Neutrophil (primary cell): ENCODE results near the gene CA9.
"Not testable (repeated sequence)": the region's sequence is repeated elsewhere in the genome, so short reads cannot be mapped to it uniquely, and the experiment has no call there.

ENCODE experiments used
- H3K27ac ChIP-seq: fragments of 200-600 bp; sonication (generic); 2 replicates; pipeline ENCODE4 v1.5.1; 2016; ENCODE audit warnings: mild to moderate bottlenecking, moderate library complexity
- H3K27me3 ChIP-seq: fragments of 200-600 bp; sonication (generic); 2 replicates; pipeline ENCODE4 v1.6.0; 2016; ENCODE audit warnings: mild to moderate bottlenecking
- H3K36me3 ChIP-seq: fragments of 200-600 bp; sonication (generic); 2 replicates; pipeline ENCODE4 v1.5.1; 2017
- H3K4me1 ChIP-seq, 2 experiments: fragments of 200-600 bp in 1 of 2; sonication (generic) in 1 of 2; 1 replicate in 1 of 2; 2 replicates in 1 of 2; pipeline versions ENCODE4 v1.5.1 to v1.6.1; 2013 to 2016; ENCODE audit warnings: low read depth in 1 of 2, low read length in 1 of 2, mild to moderate bottlenecking in 1 of 2, moderate library complexity in 1 of 2; ENCODE audit not compliant: control insufficient read depth in 1 of 2, insufficient read depth in 1 of 2
- H3K4me3 ChIP-seq, 2 experiments: fragments of 200-600 bp in 1 of 2; sonication (generic) in 1 of 2; 1 replicate in 1 of 2; 2 replicates in 1 of 2; pipeline ENCODE4 v1.5.1; 2013 to 2016; ENCODE audit warnings: low read depth in 1 of 2, low read length in 1 of 2, mild to moderate bottlenecking in 1 of 2, moderate library complexity in 1 of 2
- H3K9me3 ChIP-seq: fragments of 200-600 bp; sonication (generic); 2 replicates; pipeline ENCODE4 v1.5.1; 2016
- TF ChIP-seq, protein P1 (sequence below): fragments of 200-600 bp; sonication (generic); IDR thresholded peaks from 2 replicates; pipeline ENCODE4 v1.5.1; 2016; ENCODE audit warnings: antibody characterized with exemption

The CA9 gene

GRCh38 chr9:35643046-35643445 is 30.7 kb upstream of the CA9 start:
- Histone ChIP-seq H3K4me3 (no peak overlapping the region), H3K36me3 (no peaks in the 10 kb centered on the region), H3K27ac (no peak overlapping the region), H3K4me1 (peaks cover 20 to 39% of the 10 kb centered on the region in 2 experiments), H3K27me3 (no peaks in the 10 kb centered on the region), H3K9me3 (no peaks in the 10 kb centered on the region)
- TF ChIP-seq, protein P1, sequence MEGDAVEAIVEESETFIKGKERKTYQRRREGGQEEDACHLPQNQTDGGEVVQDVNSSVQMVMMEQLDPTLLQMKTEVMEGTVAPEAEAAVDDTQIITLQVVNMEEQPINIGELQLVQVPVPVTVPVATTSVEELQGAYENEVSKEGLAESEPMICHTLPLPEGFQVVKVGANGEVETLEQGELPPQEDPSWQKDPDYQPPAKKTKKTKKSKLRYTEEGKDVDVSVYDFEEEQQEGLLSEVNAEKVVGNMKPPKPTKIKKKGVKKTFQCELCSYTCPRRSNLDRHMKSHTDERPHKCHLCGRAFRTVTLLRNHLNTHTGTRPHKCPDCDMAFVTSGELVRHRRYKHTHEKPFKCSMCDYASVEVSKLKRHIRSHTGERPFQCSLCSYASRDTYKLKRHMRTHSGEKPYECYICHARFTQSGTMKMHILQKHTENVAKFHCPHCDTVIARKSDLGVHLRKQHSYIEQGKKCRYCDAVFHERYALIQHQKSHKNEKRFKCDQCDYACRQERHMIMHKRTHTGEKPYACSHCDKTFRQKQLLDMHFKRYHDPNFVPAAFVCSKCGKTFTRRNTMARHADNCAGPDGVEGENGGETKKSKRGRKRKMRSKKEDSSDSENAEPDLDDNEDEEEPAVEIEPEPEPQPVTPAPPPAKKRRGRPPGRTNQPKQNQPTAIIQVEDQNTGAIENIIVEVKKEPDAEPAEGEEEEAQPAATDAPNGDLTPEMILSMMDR, result no peak

GRCh38 chr9:35645736-35646135 is 28.0 kb upstream of the CA9 start:
- not testable (repeated sequence) for H3K27me3 ChIP-seq, H3K36me3 ChIP-seq, H3K27ac ChIP-seq, H3K9me3 ChIP-seq
- Histone ChIP-seq H3K4me3 (peak overlapping the region; percentile 68 to 82), H3K4me1 (peaks cover 20 to 32% of the 10 kb centered on the region in 2 experiments)

DNA sequence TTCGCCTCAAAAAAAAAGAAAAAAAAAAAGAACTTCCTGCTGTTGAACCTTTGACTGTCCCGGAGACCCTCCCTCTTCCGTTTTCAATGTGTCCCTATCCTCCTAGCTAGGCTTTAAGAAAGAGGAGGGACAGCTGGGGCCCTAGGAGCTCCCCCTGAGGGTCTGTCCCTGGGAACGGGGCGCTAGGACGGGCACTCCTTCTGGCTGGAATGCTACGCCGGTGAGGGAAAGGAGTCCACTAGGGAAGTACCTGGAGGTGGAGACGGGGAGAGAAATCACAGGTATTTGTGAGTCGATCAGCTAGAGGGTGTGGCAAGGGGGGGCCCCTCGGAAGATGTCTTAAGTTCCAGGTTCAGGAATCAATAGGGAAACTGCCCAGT is 27.6 kb upstream of the CA9 start:
- H3K4me1 ChIP-seq, result peaks cover 20 to 28% of the 10 kb centered on the region in 2 experiments
- H3K4me3 ChIP-seq, result peak overlapping the region; percentile 68 to 82
- H3K27ac ChIP-seq, result peak overlapping the region; percentile 61
- H3K27me3 ChIP-seq, result no peaks in the 10 kb centered on the region
- H3K9me3 ChIP-seq, result no peaks in the 10 kb centered on the region
- TF ChIP-seq, protein P1, result no peak
- H3K36me3 ChIP-seq, result no peaks in the 10 kb centered on the region

GRCh38 chr9:35646533-35647265 is 27.0 kb upstream of the CA9 start:
- Histone ChIP-seq H3K27me3 (no peaks in the 10 kb centered on the region), H3K4me1 (peaks cover 16 to 22% of the 10 kb centered on the region in 2 experiments), H3K4me3 (peak overlapping the region; percentile 68 to 82), H3K9me3 (no peaks in the 10 kb centered on the region), H3K27ac (peak overlapping the region; percentile 61), H3K36me3 (no peaks in the 10 kb centered on the region)
- TF ChIP-seq, protein P1, result peak; percentile 99

DNA sequence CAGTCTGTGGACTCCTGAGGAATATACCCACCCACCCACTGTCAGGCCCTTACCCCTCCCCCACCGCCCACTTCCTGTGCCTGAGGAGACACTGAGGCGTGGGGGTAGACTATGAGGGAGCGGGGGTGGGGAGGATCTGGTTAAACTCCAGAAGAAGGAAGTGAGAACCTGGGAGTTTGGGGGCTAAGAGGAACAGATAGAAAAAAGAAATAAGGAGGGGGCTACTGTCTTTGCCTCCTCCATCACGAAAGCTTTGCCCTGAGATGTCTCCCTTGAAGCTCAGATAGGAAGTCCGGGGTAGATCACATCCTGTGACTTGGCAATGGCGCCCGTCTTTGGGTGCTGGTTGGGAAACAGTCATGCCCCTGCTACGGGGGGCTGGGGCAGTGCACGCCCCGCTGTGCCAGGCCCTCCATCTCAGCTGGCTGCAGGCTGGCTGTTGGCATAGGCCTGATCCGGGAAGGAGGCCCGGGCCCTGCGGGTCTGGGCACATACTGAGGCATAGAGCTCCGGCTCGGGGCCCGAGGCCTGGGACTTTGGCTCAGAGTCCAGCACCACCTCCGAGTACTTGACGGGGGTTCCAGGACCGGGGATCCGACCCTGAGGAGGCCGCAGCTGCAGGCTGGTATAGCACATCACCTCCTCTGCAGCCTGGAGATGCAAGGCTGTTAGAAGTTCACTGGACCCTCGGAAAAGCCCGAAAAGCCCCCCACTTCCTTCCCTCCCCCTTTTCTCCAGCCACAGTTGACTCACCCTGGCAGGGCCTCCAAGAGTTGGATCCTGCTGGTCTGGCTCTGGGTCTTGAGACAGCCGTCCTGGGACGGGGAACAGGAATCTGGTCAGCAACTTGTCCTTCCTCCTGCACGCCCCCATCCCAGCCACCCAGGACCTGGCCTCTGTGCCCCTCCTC is 24.0 kb upstream of the CA9 start:
- no peak overlapping the region for H3K4me3 ChIP-seq
- no peaks in the 10 kb centered on the region for H3K36me3 ChIP-seq
- no peaks in the 10 kb centered on the region for H3K9me3 ChIP-seq
- TF ChIP-seq, protein P1, result no peak
- H3K27ac ChIP-seq, result no peak overlapping the region
- no peaks in the 10 kb centered on the region for H3K27me3 ChIP-seq
- peaks cover 16 to 18% of the 10 kb centered on the region in 2 experiments for H3K4me1 ChIP-seq
